GM19043 (cell line): ENCODE data around the gene MRPL52.
"Not testable (repeated sequence)": the region's sequence is repeated elsewhere in the genome, so short reads cannot be mapped to it uniquely, and the experiment has no call there.

Source experiments
- ATAC-seq: cut with Tn5 transposase; IDR thresholded peaks from one replicate; pipeline ENCODE4 v1.9.1; 2021; ENCODE audit warnings: low read depth; ENCODE audit not compliant: unreplicated experiment

MRPL52 gene

GRCh38 chr14:22829661-22830442 is at the start of gene MRPL52:
Gene MRPL52 (plus strand): TSS chr14:22829887. CDS start chr14:22829913, 26 bp downstream.
- ATAC-seq, result peak; percentile 74

GRCh38 chr14:22780105-22780679 is 49.5 kb upstream of the MRPL52 start:
- ATAC-seq, result no peak

- no peak for ATAC-seq
These were observed 48.8 kb upstream of the MRPL52 start for GRCh38 chr14:22780941-22781300.

GRCh38 chr14:22781301-22781991 is 48.2 kb upstream of the MRPL52 start:
- ATAC-seq, result no peak

- ATAC-seq, result no peak
These were observed 43.0 kb upstream of the MRPL52 start for GRCh38 chr14:22786685-22787084.

GRCh38 chr14:22791301-22791700 is 38.4 kb upstream of the MRPL52 start:
- ATAC-seq, result no peak

GRCh38 chr14:22792158-22792557 is 37.5 kb upstream of the MRPL52 start:
- ATAC-seq, result no peak

- not testable (repeated sequence) for ATAC-seq
These were observed 36.1 kb upstream of the MRPL52 start for GRCh38 chr14:22793550-22793949.

GRCh38 chr14:22793976-22794375 is 35.7 kb upstream of the MRPL52 start:
- ATAC-seq, result no peak

- ATAC-seq, result no peak
These were observed 35.1 kb upstream of the MRPL52 start for GRCh38 chr14:22794551-22794951.

- no peak for ATAC-seq
These were observed 33.5 kb upstream of the MRPL52 start for GRCh38 chr14:22796087-22796707.

GRCh38 chr14:22797017-22797917 is 32.4 kb upstream of the MRPL52 start:
- ATAC-seq, result no peak

GRCh38 chr14:22798528-22798927 is 31.2 kb upstream of the MRPL52 start:
- no peak for ATAC-seq

- ATAC-seq, result no peak
These were observed 29.3 kb upstream of the MRPL52 start for GRCh38 chr14:22800346-22800745.

- no peak for ATAC-seq
These were observed 28.0 kb upstream of the MRPL52 start for GRCh38 chr14:22801716-22802115.

GRCh38 chr14:22802860-22803686 is 26.6 kb upstream of the MRPL52 start:
- ATAC-seq, result peak; percentile 42

GRCh38 chr14:22803687-22803974 is 26.1 kb upstream of the MRPL52 start:
- peak; percentile 48 for ATAC-seq

GRCh38 chr14:22805235-22805634 is 24.5 kb upstream of the MRPL52 start:
- ATAC-seq, result not testable (repeated sequence)

GRCh38 chr14:22807432-22808087 is 22.1 kb upstream of the MRPL52 start:
- ATAC-seq, result no peak
